GM19467 (cell line): ENCODE data around the gene IRF1.
"Not testable (repeated sequence)": the region's sequence is repeated elsewhere in the genome, so short reads cannot be mapped to it uniquely, and the experiment has no call there.

Experiments
- ATAC-seq: cut with Tn5 transposase; IDR thresholded peaks from one replicate; pipeline ENCODE4 v1.9.1; 2021; ENCODE audit warnings: mild to moderate bottlenecking, moderate library complexity; ENCODE audit not compliant: unreplicated experiment

IRF1 gene

DNA sequence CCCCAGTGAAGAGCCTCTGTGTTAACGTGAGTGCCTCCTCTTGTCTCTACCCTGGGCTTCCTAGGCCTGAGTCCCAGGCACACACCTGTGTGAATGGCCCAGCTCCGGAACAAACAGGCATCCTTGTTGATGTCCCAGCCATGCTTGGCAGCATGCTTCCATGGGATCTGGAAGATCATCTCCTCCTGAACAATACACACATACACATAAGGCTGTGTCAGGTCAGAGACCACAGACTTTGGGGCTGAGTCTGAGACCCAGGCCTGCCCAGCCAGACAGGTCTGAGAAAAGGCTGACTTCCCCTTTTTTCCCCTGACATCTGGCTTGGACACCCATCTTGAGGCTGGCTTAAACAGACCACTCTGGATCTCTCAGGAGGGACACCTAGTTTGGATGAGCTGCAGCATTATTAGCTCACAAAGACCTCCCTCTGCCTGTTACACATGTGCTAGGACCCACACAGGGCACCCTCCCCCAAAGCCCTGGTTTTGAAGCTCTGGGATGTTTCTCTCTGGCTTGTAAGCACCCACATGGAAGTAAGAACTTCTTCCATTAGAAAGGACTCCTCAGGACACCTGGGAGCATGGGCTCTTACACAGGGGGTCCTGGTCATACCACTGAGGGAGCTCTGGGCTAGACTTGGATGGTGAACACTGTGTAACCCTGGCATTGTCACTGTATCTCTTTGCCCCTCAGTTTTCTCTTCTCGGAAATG is 2.6 kb downstream of the IRF1 start:
- no peak for ATAC-seq

DNA sequence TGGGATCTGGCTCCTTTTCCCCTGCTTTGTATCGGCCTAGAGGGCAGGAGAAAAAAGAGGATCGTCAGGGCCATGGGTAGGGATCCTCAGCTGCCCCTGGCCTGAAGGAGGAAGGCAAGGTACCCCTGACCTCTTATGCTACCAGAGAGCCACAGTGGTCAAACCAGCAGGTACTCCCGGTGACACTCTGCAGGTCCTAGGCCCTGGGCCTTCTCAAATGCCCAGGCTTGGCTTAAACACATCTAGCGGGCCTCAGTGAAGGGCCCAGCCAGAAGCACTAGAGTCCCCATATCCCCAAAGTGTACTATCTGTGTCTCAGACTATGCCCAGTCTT is 3.5 kb downstream of the IRF1 start:
- no peak for ATAC-seq

DNA sequence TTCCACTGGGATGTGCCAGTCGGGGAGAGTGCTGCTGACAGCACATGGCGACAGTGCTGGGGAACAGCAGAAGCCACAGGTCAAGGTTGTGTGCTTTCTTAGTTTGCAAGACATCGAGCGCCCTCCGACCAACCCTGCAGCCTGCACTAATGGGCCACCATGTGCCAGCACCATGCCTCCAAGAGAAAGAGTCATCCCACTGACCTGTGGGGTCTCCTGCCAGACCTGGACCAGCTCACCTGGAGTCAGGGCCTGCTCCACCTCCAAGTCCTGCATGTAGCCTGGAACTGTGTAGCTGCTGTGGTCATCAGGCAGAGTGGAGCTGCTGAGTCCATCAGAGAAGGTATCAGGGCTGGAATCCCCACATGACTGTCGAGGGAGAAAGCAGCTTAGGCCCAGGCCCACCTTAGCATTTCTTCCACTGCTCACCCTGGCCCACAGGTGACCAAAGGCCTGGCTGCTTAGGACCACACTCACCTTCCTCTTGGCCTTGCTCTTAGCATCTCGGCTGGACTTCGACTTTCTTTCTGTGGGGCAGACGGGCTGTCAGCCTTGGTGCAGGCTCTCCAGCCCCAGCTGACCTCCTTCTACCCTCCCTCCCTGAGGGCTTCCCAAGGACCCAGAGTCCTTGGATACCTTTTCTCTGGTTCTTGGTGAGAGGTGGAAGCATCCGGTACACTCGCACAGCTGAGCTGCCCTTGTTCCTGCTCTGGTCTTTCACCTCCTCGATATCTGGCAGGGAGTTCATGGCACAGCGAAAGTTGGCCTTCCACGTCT is 4.1 kb downstream of the IRF1 start:
- no peak for ATAC-seq

- no peak for ATAC-seq
These were observed 4.8 kb downstream of the IRF1 start for GRCh38 chr5:132485641-132486317.

- not testable (repeated sequence) for ATAC-seq
These were observed 5.5 kb downstream of the IRF1 start for GRCh38 chr5:132484876-132485640.

- no peak for ATAC-seq
These were observed 6.2 kb downstream of the IRF1 start for GRCh38 chr5:132484391-132484725.

- ATAC-seq = no peak
These were observed 6.7 kb downstream of the IRF1 start for GRCh38 chr5:132483661-132484390.

GRCh38 chr5:132483101-132483500 is 7.5 kb downstream of the IRF1 start:
- ATAC-seq = no peak

- no peak for ATAC-seq
These were observed 8.9 kb downstream of the IRF1 start for GRCh38 chr5:132481596-132482211.

- ATAC-seq = no peak
These were observed 9.5 kb downstream of the IRF1 start for GRCh38 chr5:132480893-132481595.

DNA sequence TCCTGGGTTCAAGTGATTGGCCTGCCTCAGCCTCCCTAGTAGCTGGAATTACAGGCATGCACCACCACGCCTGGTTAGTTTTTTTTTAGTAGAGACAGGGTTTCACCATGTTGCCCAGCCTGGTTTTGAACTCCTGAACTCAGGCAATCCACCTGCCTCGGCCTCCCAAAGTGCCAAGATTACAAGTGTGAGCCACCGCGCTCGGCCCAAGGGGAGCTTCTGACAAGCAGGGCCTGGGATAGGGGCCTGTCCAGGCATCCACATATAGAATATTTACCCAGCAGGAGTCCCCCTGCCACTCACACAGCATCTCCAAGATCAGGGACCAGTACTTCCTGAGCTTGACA is 10.1 kb downstream of the IRF1 start:
- no peak for ATAC-seq

DNA sequence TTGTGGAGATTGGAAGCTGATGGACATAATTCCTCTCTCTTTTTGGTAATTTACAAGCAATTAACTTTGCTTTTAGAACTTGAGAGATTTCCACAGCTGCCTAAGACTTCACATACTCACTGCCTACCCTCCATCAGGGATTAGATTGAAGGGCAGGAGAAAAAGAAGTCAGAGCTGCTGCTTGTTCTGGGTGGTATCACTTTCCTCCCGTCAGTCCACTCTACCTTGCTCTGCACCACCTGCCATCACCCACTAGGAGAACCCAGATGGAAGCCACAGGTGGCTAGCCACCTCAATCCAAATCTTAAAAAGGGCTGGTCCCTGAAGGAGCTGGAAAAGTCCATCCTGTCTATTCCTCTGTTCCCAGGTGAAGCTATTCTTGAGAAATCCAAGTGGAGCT is 10.5 kb downstream of the IRF1 start:
- ATAC-seq = no peak

DNA sequence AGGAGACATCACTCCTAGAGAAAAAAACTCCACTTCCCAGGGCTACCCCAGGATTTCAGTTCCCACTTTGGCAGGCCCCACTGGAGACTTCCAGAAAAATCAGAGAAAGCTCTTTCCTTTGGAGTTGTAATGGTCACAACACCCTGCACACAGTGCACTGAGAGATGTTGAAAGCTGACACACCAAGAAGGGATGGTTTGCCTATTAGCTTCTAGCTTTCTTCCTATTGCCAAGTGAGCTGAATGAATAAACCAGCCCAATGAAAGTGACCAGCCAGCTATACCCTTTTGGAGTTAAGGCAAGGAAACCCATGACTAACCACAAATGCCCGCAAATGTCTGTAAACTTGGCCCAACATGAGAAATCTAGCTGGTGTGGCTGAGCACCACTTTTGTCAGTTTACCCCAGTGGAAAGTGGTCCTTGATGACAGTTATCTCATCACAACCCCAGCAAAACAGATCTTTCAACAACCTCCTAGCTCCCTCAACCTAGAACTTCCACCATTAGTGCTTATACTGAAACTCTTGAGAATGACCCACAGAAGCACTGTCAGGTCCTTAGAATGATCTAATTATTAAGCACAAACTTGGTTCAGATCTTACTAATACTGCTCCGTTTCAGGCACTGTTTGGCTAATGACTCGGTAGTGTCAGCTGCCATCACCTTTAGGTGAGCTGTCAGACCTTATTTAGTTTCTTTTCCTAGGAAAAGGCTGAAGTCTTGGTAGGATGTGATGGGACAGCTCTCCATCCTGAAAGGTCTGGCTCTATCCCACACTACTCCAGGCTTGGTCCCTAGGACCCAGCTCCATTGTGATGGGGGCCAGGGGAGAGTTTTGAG is 11.2 kb downstream of the IRF1 start:
- no peak for ATAC-seq

DNA sequence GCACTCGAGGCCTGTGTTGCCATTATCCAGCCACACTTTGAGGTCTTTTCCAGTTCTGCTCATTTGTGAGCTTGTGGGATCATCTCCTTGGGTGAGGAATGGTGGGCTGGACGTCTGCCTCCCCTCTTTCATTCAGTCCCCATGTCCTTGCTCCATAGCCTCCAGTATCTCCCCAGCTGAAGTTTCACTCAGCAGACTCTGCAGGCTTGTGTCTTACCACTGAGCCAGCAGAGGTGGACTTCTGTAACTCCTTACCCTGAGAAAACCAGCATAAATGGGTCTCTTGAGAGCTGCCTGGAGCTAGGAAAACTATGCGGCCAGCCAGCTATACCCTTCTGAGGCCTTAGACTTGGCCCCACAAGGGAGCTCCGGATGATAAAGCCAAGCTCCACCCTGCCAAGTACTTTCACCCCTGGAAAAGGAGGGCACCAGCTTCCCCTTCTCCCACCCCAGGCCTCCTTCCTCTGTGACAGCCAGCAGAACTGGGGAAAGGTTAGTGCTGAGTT is 12.2 kb downstream of the IRF1 start:
- ATAC-seq = no peak

- no peak for ATAC-seq
These were observed 12.7 kb downstream of the IRF1 start for GRCh38 chr5:132477784-132478365.

- ATAC-seq = no peak
These were observed 13.4 kb downstream of the IRF1 start for GRCh38 chr5:132476876-132477781.
